Caki2 (cell line): ENCODE results near the gene ABCA9. TPM values are rescaled to one million over a fixed set of nuclear protein-coding genes. Genes with fewer than 3 reads are reported as not detected.
"Not testable (repeated sequence)": the region's sequence is repeated elsewhere in the genome, so short reads cannot be mapped to it uniquely, and the experiment has no call there.

Source experiments
- DNase-seq: peaks from one replicate; pipeline ENCODE4 v3.0.0-alpha.2; 2015; ENCODE audit warnings: low read depth
- in situ Hi-C: cut with HindIII; loops from 2 replicates; pipeline ENCODE4 v1.10.0; 2016; ENCODE audit warnings: low sequenced_read_pairs, low pct_unique_long_range_greater_than_20kb, mixed read lengths
- total RNA-seq: library from RNA; depleted of rRNA; stranded (reverse); fragments of >200 nt; shearing (Covaris generic); gene quantifications from 2 replicates; pipeline ENCODE4 v1.2.3, GENCODE V29; 2014; ENCODE audit warnings: low replicate concordance; rRNA removed

ABCA9 gene, protein sequence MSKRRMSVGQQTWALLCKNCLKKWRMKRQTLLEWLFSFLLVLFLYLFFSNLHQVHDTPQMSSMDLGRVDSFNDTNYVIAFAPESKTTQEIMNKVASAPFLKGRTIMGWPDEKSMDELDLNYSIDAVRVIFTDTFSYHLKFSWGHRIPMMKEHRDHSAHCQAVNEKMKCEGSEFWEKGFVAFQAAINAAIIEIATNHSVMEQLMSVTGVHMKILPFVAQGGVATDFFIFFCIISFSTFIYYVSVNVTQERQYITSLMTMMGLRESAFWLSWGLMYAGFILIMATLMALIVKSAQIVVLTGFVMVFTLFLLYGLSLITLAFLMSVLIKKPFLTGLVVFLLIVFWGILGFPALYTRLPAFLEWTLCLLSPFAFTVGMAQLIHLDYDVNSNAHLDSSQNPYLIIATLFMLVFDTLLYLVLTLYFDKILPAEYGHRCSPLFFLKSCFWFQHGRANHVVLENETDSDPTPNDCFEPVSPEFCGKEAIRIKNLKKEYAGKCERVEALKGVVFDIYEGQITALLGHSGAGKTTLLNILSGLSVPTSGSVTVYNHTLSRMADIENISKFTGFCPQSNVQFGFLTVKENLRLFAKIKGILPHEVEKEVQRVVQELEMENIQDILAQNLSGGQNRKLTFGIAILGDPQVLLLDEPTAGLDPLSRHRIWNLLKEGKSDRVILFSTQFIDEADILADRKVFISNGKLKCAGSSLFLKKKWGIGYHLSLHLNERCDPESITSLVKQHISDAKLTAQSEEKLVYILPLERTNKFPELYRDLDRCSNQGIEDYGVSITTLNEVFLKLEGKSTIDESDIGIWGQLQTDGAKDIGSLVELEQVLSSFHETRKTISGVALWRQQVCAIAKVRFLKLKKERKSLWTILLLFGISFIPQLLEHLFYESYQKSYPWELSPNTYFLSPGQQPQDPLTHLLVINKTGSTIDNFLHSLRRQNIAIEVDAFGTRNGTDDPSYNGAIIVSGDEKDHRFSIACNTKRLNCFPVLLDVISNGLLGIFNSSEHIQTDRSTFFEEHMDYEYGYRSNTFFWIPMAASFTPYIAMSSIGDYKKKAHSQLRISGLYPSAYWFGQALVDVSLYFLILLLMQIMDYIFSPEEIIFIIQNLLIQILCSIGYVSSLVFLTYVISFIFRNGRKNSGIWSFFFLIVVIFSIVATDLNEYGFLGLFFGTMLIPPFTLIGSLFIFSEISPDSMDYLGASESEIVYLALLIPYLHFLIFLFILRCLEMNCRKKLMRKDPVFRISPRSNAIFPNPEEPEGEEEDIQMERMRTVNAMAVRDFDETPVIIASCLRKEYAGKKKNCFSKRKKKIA (N-terminal part only)
- not detected in 2 replicates for total RNA-seq

DNA sequence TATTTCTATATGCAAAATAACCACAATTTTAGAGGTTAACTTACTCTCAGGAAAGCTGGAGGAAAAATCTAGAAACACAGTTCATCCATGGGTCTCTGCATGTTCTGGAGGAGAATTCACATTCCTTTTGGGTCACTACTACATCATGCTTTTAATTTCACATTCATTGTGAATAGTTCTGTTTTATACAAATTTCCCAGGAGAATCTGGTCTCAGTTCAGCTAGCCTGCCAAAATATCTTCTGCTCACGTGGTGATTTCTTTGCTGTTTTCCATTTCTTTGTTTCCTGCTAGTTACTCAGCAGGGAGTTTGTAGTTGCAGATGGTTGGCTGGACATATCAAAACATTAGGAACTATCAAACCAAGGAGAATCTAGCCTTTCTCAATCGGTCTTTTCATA is at the start of gene ABCA9:
Gene ABCA9 (minus strand): TSS at position 106 of the 400 bp plus-strand sequence. CDS start 9,801 bp downstream, outside the sequence.
- peak; percentile 49 for DNase-seq
- in situ Hi-C loops, result no loop called here

DNA sequence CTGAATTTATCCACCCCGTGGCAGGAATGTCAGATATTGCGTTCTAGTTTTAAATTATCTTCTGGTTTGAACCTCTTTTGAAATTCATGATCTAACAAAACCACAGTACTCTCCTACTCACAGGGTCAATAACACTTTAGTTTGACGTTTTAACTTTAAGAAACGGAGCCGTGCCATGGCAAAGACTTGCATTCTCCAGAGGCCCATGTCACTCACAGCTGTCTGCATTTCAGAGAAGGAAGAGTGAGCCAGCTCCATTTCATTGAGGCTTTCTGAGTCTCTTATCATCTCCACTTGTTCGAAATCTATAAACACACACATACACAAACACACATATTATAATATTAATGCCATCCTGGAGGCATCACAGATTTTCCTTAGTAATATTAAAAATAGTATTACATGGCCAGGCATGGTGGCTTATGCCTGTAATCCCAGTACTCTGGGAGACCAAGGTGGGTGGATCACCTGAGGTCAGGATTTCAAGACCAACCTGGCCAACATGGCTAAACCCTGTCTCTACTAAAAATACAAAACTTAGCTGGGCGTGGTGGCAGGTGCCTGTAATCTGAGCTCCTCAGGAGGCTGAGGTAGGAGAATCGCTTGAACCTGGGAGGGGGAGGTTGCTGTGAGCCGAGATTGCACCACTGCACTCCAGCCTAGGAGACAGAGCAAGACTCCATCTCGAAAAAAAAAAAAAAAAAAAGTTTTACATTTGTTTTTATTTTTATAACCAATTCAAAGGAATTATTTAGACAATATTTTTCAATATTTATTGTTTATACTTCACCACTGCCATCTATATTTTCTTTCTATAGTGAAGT is 45.4 kb upstream of the ABCA9 start:
- no peak for DNase-seq
- in situ Hi-C loops, result no loop called here

DNA sequence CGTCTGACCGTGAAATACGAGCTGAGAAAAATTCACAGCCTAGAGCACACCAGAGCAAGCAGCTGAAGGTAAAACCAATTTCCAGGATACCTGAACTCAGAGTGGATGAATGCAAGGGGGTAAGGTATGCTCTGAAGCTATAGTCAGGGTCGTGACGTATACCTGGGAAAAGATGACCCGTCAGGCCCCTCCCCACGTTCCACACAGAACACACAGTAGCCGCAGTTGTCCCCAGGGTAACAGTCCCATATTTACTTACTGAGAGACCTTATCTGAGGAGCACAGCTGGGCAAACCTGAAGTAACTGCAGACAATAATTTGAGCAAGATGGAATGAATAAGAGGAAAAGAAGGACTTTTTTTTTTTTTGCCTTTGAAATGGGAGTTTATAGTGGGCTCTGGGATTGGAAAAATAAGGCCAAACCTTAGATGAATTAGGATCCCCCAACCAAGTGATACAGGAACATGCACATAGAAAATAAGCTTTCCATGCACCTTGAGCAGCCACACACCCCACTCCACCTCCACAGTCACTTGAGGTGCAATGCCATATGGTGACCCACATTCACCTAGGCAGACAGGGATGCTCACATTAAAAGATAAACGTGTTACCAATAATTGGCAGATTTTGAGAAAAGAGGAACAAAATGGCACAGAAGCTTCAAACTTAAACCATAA is 43.0 kb upstream of the ABCA9 start:
- in situ Hi-C loops, result no loop called here
- no peak for DNase-seq

DNA sequence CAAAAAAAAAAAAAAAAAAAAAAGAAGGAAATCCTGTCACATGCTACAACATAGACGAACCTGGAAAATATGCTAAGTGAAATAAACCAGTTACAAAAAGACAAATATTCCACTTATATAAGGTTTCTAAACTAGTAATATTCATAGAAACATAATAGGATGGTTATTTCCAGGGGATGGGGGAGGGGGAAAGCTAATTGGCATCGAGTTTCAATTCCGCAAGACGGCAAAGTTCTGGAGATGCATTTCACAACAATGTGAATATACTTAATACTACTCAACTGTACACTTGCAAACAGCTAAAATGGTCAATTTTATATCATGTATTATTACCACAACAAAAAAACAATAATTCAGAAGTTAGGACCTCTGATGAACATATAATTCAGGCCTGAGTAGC is 37.9 kb upstream of the ABCA9 start:
- in situ Hi-C loops, result no loop called here
- DNase-seq, result no peak

DNA sequence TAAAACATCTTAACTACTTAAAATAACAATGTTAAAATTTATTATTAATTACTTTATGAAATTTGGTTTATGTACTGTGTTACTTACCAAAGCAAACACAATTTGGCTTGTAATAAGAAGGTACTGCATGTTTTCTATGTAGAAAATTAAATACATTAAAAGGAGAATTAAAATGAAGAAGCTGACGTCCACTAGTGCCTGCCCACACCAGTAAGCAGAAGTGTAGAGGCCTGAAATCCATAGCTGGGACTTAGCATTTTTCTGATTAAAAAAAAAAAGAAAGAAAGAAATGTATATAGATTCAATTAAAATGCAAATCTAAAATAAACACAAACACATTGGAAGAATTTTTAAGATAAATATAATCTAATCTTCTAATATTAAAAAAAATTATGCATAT is 35.8 kb upstream of the ABCA9 start:
- DNase-seq, result no peak
- in situ Hi-C loops, result no loop called here

DNA sequence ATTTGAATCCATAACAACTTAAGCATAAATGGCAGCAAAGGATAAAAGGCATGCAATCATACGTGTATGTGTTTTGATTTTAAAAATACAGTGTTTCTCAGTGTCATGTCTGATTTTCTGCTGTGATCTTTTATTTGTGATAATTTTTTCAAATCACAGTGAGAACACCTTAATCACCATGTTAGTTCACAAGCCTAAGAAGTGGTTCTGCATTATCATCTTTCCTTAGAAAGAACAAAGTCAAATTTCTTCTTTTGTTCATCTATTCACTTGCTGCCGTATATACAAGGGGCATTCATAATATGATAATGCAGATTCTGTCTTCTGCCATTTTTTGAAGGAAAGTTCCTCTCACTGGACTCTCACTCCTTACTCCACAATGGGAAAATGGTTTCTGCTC is 33.3 kb upstream of the ABCA9 start:
- in situ Hi-C loops, result no loop called here

DNA sequence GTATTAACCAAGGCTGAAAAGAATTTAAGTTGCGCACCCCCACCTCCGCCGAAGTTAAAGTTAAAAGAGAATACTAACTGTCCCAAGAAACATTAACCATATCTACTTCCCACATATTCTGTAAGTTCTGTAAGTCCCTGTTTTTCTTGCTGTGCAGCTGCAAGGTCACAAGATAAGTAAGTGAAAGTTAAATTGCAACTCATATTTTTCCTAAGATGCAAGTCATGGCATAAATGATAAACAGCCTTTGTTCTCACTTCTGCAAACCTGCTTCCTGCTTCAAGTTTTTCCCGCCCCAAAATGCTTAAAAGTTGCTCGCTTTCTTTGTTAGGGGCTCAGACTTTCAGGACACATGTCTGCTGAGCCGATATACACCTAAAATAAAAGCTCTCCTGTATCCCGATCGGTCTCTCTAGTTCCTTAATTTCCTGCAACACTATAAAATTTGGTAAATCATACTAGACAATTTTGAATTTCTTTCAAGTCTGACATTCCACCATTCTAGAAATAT is 32.6 kb upstream of the ABCA9 start:
- in situ Hi-C loops, result no loop called here
- DNase-seq, result no peak

More for the DNA sequence above, 33.3 kb upstream of the ABCA9 start:
- DNase-seq, result no peak

DNA sequence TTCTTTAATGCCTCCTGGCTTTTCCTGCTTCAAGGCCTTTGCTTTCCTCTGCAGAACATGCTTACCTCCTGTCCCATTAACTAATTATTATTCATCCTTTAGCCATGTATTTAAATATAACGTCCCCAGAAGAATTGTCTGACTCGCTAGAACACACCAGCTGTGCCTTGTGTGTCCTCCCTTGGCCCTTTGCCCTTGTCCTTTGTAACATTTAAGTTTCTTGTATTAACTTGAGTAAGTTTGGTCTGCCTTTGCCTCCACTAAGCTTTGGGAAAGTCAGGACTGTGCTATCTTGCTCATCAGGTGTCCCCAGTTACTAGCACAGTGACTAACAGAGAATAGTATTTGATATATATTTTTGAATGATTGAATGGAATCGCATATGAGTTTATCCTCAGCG is 29.6 kb upstream of the ABCA9 start:
- DNase-seq, result no peak
- in situ Hi-C loops, result no loop called here

DNA sequence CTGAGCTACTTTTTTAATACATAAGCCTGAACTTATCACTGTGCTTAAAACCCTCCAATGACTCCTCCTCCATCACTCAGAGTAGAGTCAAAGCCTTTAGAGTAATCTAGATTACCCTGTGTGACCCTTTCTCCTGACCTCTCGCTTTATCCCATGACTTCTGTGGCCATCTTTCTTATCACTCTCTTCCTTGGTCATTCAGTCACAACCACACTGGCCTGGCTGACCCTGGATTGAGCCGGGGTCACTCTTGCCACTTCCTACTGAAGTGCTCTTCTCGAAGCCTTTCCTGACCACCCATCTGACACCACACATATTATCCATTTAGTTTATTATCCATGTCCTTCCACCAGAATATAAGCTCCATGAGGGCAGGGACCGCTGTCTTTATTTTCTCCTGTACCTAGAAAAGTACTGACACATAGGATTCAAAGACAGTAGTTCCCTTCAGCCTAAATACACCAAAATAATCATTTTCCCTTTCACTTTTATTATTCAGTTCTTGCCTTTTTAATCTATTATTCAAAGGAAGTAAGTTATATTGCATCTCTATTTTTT is 28.0 kb upstream of the ABCA9 start:
- DNase-seq, result no peak
- in situ Hi-C loops, result no loop called here

DNA sequence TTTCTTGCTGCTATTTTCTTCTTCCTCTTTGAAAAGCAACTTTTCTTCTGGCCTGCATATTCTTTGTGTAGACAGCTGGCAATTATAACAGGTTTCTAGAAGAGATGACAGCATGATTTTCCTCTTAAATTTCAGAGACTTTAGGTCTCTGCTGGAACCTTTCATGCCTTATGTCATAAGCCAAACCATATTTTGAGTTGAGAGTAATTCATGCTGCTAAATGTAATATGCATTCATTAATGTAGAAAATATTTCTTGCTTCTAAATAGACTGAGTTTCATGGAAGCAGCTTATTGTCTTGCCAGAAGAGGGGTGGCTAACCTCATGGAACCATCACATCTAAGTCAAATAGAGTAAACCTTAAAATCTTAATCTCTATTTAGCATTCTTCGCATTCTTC is 25.9 kb upstream of the ABCA9 start:
- in situ Hi-C loops, result no loop called here
- no peak for DNase-seq

DNA sequence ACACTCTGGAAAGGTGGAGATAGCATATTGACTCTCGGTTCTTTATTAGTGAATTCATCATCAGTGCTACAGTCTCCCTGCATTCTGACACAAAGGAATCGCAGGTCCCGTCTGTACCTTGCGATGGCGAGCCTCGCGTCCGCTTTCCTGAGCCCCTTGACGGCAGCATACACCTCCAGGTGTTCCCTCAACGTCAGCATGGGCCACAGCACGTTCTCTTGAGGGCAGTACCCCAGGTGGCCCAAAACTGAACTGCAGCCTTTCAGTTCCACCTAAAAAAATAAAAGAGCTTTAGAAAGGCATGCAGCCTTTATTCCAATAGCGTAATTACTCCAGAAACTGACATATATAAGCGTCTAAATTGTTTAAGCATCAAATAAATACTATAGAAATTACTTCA is 24.2 kb upstream of the ABCA9 start:
- no peak for DNase-seq
- in situ Hi-C loops, result no loop called here

DNA sequence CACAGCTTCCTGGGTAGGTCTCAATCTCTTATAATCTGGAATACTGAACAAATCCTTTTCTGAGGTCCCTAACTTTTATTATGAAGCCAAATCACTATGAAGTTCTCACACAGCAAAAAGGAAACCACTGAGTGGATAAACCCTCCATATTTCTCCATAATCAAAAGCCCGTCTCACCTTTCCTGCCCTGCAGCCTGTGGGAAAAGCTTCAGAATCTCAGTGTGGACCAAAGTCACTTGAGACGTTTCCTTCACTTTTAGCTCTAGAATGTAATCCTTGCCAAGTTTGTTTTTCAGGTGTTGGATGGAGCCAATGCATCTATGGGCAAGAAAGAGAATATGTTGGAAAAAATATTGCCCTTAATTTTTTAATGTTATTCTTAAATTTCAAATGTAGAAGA is 22.0 kb upstream of the ABCA9 start:
- in situ Hi-C loops, result no loop called here

DNA sequence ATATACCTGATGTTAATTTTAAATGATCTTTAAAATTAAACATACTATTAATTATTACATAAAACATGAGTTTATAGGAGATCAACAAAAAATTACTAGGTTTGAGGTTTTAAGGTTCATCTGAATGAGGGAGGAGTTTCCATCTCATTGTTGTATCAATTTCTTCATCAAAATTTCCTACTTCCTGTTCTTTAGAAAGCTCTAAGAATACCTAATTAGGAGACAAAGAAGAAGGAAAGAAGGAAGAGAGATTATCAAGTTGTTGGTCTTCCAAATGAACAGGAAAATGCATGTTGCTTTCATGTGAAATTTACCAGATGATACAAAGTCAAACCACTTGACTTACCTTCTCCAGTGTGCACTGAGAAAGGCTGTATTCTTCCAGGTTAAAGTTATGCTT is 18.1 kb upstream of the ABCA9 start:
- in situ Hi-C loops, result no loop called here
- DNase-seq, result no peak

More for the DNA sequence above, 22.0 kb upstream of the ABCA9 start:
- no peak for DNase-seq

DNA sequence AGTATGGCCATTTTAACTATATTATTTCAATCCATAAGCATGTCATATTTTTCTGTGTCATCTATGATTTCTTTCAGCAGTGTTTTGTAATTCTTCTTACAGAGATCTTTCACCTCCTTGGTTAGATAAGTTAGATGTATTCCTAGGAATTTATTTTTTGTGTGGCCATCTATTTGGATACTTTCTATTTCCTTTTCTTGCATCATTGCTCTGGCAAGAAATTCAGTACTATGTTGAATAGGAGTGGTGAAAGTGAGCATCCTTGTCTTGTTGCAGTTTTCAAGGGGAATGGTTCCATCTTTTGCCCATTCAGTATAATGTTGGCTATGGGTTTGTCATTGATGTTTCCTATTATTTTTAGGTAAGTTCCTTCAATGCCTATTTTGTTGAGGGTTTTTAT is 15.1 kb upstream of the ABCA9 start:
- in situ Hi-C loops, result no loop called here
- no peak for DNase-seq

DNA sequence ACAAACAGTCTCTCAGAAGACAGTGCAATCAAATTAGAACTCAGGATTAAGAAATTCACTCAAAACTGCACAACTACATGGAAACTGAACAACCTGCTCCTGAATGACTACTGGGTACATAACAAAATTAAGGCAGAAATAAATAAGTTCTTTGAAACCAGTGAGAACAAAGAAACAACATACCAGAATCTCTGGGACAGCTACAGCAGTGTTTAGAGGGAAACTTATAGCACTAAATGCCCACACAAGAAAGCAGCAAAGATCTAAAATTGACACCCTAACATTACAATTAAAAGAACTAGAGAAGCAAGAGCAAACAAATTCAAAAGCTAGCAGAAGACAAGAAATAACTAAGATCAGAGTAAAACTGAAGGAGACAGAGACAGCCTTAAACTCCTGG is 12.7 kb upstream of the ABCA9 start:
- in situ Hi-C loops, DNase-seq: not testable (repeated sequence)

DNA sequence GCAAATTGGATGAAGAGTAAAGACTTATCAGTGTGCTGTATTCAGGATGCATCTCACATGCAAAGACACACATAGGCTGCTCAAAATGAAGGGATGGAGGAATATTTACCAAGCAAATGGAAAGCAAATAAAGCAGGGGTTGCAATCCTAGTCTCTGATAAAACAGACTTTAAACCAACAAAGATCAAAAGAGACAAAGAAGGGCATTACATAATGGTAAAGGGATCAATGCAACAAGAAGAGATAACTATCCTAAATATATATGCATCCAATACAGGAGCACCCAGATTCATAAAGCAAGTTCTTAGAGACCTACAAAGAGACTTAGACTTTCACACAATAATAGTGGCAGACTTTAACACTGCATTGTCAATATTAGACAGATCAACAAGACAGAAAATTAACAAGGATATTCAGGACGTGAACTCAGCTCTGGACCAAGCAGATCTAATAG is 12.1 kb upstream of the ABCA9 start:
- in situ Hi-C loops, DNase-seq: not testable (repeated sequence)

DNA sequence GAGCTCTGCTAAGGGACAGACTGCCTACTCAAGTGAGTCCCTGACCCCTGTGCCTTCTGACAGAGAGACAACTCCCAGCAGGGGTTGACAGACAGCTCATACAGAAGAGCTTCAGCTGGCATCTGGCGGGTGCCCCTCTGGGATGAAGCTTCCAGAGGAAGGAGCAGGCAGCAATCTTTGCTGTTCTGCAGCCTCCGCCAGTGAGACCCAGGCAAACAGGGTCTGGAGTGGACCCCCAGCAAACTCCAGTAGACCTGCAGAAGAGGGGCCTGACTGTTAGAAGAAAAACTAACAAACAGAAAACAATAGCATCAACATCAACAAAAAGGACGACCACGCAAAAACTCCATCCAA is 10.5 kb upstream of the ABCA9 start:
- in situ Hi-C loops, DNase-seq: not testable (repeated sequence)
